Testis (tissue), 2 donors: Measurements from ENCODE around the gene MGLL.

Source experiments
- CTCF ChIP-seq, 3 experiments: fragments of 450-650 bp in 2 of 3; fragments of 200-600 bp in 1 of 3; sonication (generic) in 1 of 3; IDR thresholded peaks; one replicate each; pipeline ENCODE4 v1.5.1; 2016 to 2019; ENCODE audit warnings: antibody characterized with exemption in 3 of 3, mild to moderate bottlenecking in 2 of 3, moderate library complexity in 1 of 3
- POLR2A ChIP-seq: fragments of 450-650 bp; IDR thresholded peaks from one replicate; pipeline ENCODE4 v1.6.1; 2017; ENCODE audit warnings: antibody characterized with exemption, mild to moderate bottlenecking, moderate library complexity

DNA sequence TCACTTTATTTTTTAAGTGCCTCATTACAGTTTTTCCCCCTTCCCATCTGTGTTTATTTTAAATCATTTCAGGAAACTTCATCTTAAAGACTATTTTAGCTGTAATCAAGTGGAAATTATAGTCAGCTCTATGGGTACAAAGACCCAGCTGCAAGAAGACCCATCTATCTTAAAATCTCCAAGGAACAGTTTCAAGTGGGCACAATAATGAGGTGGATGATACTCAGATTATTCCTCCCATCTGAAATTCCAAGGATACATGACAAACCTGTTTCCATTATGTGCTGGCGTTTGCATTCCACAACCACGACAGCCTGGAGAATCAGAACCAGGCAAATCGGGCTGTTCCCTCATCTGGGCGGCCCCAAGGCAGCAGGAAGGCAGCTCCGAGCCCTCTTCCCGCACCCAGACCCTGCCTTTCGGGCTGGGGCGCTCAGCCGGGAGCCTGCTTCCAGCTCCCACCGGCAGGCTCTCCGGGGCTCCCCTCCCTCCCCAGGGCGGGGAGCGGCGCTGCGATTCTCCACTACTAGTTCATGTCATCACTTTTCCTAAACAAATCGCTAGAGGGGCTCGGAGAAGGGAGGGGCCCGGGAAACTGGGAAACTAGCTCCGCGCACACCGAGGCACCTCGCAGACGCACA is at the start of gene MGLL:
- no peak for TF ChIP-seq CTCF (IDR thresholded peaks at IDR 0.05)
- no peak for TF ChIP-seq POLR2A
